Duodenal mucosa (tissue), 2 donors: ENCODE results near the gene HSF2BP.
"Not testable (repeated sequence)": the region's sequence is repeated elsewhere in the genome, so short reads cannot be mapped to it uniquely, and the experiment has no call there.

ENCODE experiments used
- H3K27ac ChIP-seq: one replicate; pipeline ENCODE4 v1.7.0; 2013; ENCODE audit warnings: low read depth, low read length
- H3K27me3 ChIP-seq, 2 donors: one replicate each; pipeline ENCODE4 v1.7.0; 2013; ENCODE audit warnings: low read length in 2 of 2, control low read depth in 1 of 2; ENCODE audit not compliant: insufficient read depth in 2 of 2, control insufficient read depth in 1 of 2
- H3K36me3 ChIP-seq, 2 donors: one replicate each; pipeline ENCODE4 v1.7.0; 2013; ENCODE audit warnings: low read length in 2 of 2, control low read depth in 1 of 2; ENCODE audit not compliant: insufficient read depth in 2 of 2, control insufficient read depth in 1 of 2
- H3K4me1 ChIP-seq, 2 donors: one replicate each; pipeline ENCODE4 v1.7.0; 2013; ENCODE audit warnings: low read length in 2 of 2, control low read depth in 1 of 2; ENCODE audit not compliant: insufficient read depth in 2 of 2, control insufficient read depth in 1 of 2
- H3K4me3 ChIP-seq, 2 donors: one replicate each; pipeline ENCODE4 v1.7.0; 2013; ENCODE audit warnings: low read length in 2 of 2, low read depth in 1 of 2
- H3K9ac ChIP-seq, 2 donors: one replicate each; pipeline ENCODE4 v1.7.0; 2013; ENCODE audit warnings: low read length in 2 of 2, low read depth in 1 of 2
- H3K9me3 ChIP-seq, 2 donors: one replicate each; pipeline ENCODE4 v1.7.0; 2013; ENCODE audit warnings: low read length in 2 of 2, control low read depth in 1 of 2; ENCODE audit not compliant: control insufficient read depth in 1 of 2

HSF2BP gene

DNA sequence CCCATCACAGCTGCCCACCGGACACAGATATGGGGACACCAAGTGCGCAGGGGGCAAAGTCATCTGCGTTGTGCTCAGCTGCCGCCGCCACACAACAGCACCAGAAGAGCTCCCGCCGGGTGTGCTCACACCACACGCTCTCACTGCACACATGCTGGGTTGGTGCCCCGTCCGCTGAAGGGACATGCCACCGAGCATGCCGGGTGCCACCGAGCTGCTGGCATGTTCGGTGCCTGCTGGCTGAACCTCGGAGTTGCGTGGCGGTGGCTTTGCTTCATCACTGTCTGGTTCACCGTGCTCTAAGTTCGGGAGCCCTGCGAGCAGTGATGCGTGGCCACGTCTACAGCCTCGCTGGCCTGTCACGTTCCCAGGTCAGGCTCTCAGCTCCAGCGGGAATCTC lies 174.3 kb downstream of the HSF2BP start:
- H3K9ac ChIP-seq, H3K27ac ChIP-seq, H3K9me3 ChIP-seq, H3K36me3 ChIP-seq, H3K4me3 ChIP-seq, H3K27me3 ChIP-seq, H3K4me1 ChIP-seq: not testable (repeated sequence)

GRCh38 chr21:43479197-43479596 lies 180.1 kb downstream of the HSF2BP start:
- H3K9me3 ChIP-seq, H3K27ac ChIP-seq, H3K27me3 ChIP-seq, H3K4me1 ChIP-seq, H3K36me3 ChIP-seq, H3K4me3 ChIP-seq, H3K9ac ChIP-seq: not testable (repeated sequence)
